H1 (cell line): ENCODE results near the gene TM9SF2. TPM values are rescaled to one million over a fixed set of nuclear protein-coding genes. Genes with fewer than 3 reads are reported as not detected.

Experiments
- TEAD4 ChIP-seq: IDR thresholded peaks from 2 replicates; pipeline ENCODE4 v1.6.1; 2012; ENCODE audit warnings: low read depth, low read length, inconsistent platforms, mixed read lengths
- polyA plus RNA-seq, 7 experiments: library from polyadenylated mRNA; depleted of rRNA in 3 of 7; stranded (reverse) in 5 of 7; unstranded in 2 of 7; fragments of >200 nt in 5 of 7; fragments of 200-250 nt in 2 of 7; gene quantifications; 1 replicate in 5 of 7; 2 replicates in 1 of 7; 4 replicates in 1 of 7; pipeline versions ENCODE4 v1.2.1 to v1.2.3, GENCODE V29; 2011 to 2013; ENCODE audit warnings: missing spikeins in 2 of 7, mixed read lengths in 2 of 7
- total RNA-seq: library from RNA; stranded (reverse); fragmentation: NEBNext Ultra II Directional; extraction: Animal tissue kit (Norgen Biotek cat#: 25700); gene quantifications from 2 replicates; pipeline ENCODE4 v1.2.1, GENCODE V29; 2021
- TF ChIP-seq, protein P1 (sequence below): IDR thresholded peaks from 2 replicates; pipeline ENCODE4 v1.6.1; 2012; ENCODE audit warnings: inconsistent platforms

TM9SF2 gene
- total and polyA plus RNA-seq, 2 of the 8 experiments (the other 6 are each of a cell fraction or from before 2014, with no cell fraction given) = 68.0 to 101 TPM

DNA sequence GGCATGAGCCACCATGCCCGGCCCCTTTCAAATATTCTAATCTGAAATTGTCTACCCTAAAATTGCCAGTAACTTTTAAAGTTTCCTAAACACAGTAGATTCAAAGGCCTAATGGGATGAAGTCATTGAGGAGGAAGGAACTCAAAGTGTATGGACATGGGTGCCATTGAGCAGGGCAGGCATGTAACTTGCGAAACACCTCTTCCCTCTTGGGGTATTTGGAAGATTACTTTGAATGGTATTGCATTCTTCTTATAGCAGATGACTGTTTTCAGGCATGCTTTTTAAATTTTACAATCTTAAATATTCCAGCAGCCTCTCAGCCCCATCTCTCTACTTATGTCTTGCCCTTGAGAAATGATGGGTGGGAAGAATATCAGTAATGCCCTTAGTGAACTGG, 21.0 kb downstream of the TM9SF2 start (continued):
- TF ChIP-seq, protein P1, sequence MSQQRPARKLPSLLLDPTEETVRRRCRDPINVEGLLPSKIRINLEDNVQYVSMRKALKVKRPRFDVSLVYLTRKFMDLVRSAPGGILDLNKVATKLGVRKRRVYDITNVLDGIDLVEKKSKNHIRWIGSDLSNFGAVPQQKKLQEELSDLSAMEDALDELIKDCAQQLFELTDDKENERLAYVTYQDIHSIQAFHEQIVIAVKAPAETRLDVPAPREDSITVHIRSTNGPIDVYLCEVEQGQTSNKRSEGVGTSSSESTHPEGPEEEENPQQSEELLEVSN = no peak
- no peak for TF ChIP-seq TEAD4
